ENCODE results near the gene DXO. TPM values are rescaled to one million over a fixed set of nuclear protein-coding genes. Genes with fewer than 3 reads are reported as not detected.

The DXO gene
- total and polyA plus RNA-seq, 2 donors, result 8.5 to 20.2 TPM

- peak overlapping the region; percentile 48 for H3K4me3 ChIP-seq (ENCODE audit: low read depth, low read length)
- H3K27ac ChIP-seq (ENCODE audit: low read depth), result peak overlapping the region; percentile 90
- DNase-seq (ENCODE audit: extremely low spot score), result no peak
- no peaks in the 10 kb centered on the region for H3K4me1 ChIP-seq (ENCODE audit: insufficient read depth)
- H3K36me3 ChIP-seq (ENCODE audit: insufficient read depth), result no peaks in the 10 kb centered on the region
- 22% methylated on average over 29 of the region's 29 CpGs for WGBS
Measured at GRCh38 chr6:31971279-31971992, 502 bp downstream of the DXO start.

GRCh38 chr6:31970604-31971271 lies 1.2 kb downstream of the DXO start:
- WGBS, result 83% methylated on average over 18 of the region's 18 CpGs

GRCh38 chr6:31969712-31970603 lies 2.0 kb downstream of the DXO start:
- Histone ChIP-seq H3K4me3 (ENCODE audit: low read depth, low read length) (no peak overlapping the region), H3K36me3 (ENCODE audit: insufficient read depth) (no peaks in the 10 kb centered on the region), H3K4me1 (ENCODE audit: insufficient read depth) (no peaks in the 10 kb centered on the region), H3K27ac (ENCODE audit: low read depth) (no peak overlapping the region)
- DNase-seq (ENCODE audit: extremely low spot score), result no peak
- WGBS, result 72% methylated on average over 17 of the region's 17 CpGs

More at GRCh38 chr6:31970604-31971271, 1.2 kb downstream of the DXO start:
- Histone ChIP-seq H3K4me3 (ENCODE audit: low read depth, low read length) (no peak overlapping the region), H3K4me1 (ENCODE audit: insufficient read depth) (no peaks in the 10 kb centered on the region), H3K36me3 (ENCODE audit: insufficient read depth) (no peaks in the 10 kb centered on the region), H3K27ac (ENCODE audit: low read depth) (peak overlapping the region; percentile 90)
- no peak for DNase-seq (ENCODE audit: extremely low spot score)

GRCh38 chr6:31968791-31969711 lies 2.9 kb downstream of the DXO start:
- Histone ChIP-seq H3K4me3 (ENCODE audit: low read depth, low read length) (no peak overlapping the region), H3K27ac (ENCODE audit: low read depth) (no peak overlapping the region), H3K36me3 (ENCODE audit: insufficient read depth) (no peaks in the 10 kb centered on the region), H3K4me1 (ENCODE audit: insufficient read depth) (no peaks in the 10 kb centered on the region)
- WGBS, result 83% methylated on average over 23 of the region's 23 CpGs
- no peak for DNase-seq (ENCODE audit: extremely low spot score)

GRCh38 chr6:31968326-31968725 lies 3.6 kb downstream of the DXO start:
- H3K27ac ChIP-seq (ENCODE audit: low read depth), result no peak overlapping the region
- no peak overlapping the region for H3K4me3 ChIP-seq (ENCODE audit: low read depth, low read length)
- no peak for DNase-seq (ENCODE audit: extremely low spot score)
- no peaks in the 10 kb centered on the region for H3K36me3 ChIP-seq (ENCODE audit: insufficient read depth)
- 83% methylated on average over 11 of the region's 11 CpGs for WGBS
- H3K4me1 ChIP-seq (ENCODE audit: insufficient read depth), result no peaks in the 10 kb centered on the region

- no peak overlapping the region for H3K4me3 ChIP-seq (ENCODE audit: low read depth, low read length)
- DNase-seq (ENCODE audit: extremely low spot score), result no peak
- 86% methylated on average over 3 of the region's 3 CpGs for WGBS
- H3K4me1 ChIP-seq (ENCODE audit: insufficient read depth), result no peaks in the 10 kb centered on the region
- H3K36me3 ChIP-seq (ENCODE audit: insufficient read depth), result no peaks in the 10 kb centered on the region
- no peak overlapping the region for H3K27ac ChIP-seq (ENCODE audit: low read depth)
Measured at GRCh38 chr6:31967926-31968320, 4.0 kb downstream of the DXO start.

GRCh38 chr6:31966997-31967925 lies 4.7 kb downstream of the DXO start:
- Histone ChIP-seq H3K27ac (ENCODE audit: low read depth) (no peak overlapping the region), H3K36me3 (ENCODE audit: insufficient read depth) (no peaks in the 10 kb centered on the region), H3K4me1 (ENCODE audit: insufficient read depth) (no peaks in the 10 kb centered on the region), H3K4me3 (ENCODE audit: low read depth, low read length) (no peak overlapping the region)
- 82% methylated on average over 10 of the region's 10 CpGs for WGBS
- no peak for DNase-seq (ENCODE audit: extremely low spot score)

- Histone ChIP-seq H3K4me3 (ENCODE audit: low read depth, low read length) (no peak overlapping the region), H3K27ac (ENCODE audit: low read depth) (no peak overlapping the region), H3K36me3 (ENCODE audit: insufficient read depth) (no peaks in the 10 kb centered on the region), H3K4me1 (ENCODE audit: insufficient read depth) (no peaks in the 10 kb centered on the region)
- DNase-seq (ENCODE audit: extremely low spot score), result no peak
- WGBS, result 93% methylated on average over 7 of the region's 7 CpGs
Measured at GRCh38 chr6:31966506-31966905, 5.4 kb downstream of the DXO start.

GRCh38 chr6:31965700-31966099 lies 6.2 kb downstream of the DXO start:
- Histone ChIP-seq H3K4me1 (ENCODE audit: insufficient read depth) (no peaks in the 10 kb centered on the region), H3K4me3 (ENCODE audit: low read depth, low read length) (no peak overlapping the region), H3K27ac (ENCODE audit: low read depth) (no peak overlapping the region), H3K36me3 (ENCODE audit: insufficient read depth) (no peaks in the 10 kb centered on the region)
- whole genome bisulfite sequencing, result 90% methylated on average over 13 of the region's 13 CpGs
- no peak for DNase-seq (ENCODE audit: extremely low spot score)

GRCh38 chr6:31963921-31964320 lies 8.0 kb downstream of the DXO start:
- 96% methylated on average over 19 of the region's 19 CpGs for WGBS
- no peaks in the 10 kb centered on the region for H3K36me3 ChIP-seq (ENCODE audit: insufficient read depth)

GRCh38 chr6:31961616-31962015 lies 10.3 kb downstream of the DXO start:
- no peaks in the 10 kb centered on the region for H3K4me1 ChIP-seq (ENCODE audit: insufficient read depth)
- H3K36me3 ChIP-seq (ENCODE audit: insufficient read depth), result no peaks in the 10 kb centered on the region
- DNase-seq (ENCODE audit: extremely low spot score), result no peak
- no peak overlapping the region for H3K27ac ChIP-seq (ENCODE audit: low read depth)
- H3K4me3 ChIP-seq (ENCODE audit: low read depth, low read length), result no peak overlapping the region
- 93% methylated on average over 12 of the region's 12 CpGs for WGBS

More at GRCh38 chr6:31963921-31964320, 8.0 kb downstream of the DXO start:
- no peak for DNase-seq (ENCODE audit: extremely low spot score)
- no peaks in the 10 kb centered on the region for H3K4me1 ChIP-seq (ENCODE audit: insufficient read depth)
- H3K4me3 ChIP-seq (ENCODE audit: low read depth, low read length), result no peak overlapping the region
- no peak overlapping the region for H3K27ac ChIP-seq (ENCODE audit: low read depth)
